Measurements from ENCODE around the gene C1QB. TPM values are rescaled to one million over a fixed set of nuclear protein-coding genes. Genes with fewer than 3 reads are reported as not detected.

The C1QB gene
- total and polyA plus RNA-seq, 4 donors = 93.9 to 335 (median 143) TPM

GRCh38 chr1:22628698-22629444, 24.2 kb upstream of the C1QB start:
- 44% methylated on average over 11 of the region's 11 CpGs for WGBS
- H3K27me3 ChIP-seq (ENCODE audit: control insufficient read depth in 4 of 4, insufficient read depth in 4 of 4, low read length in 3 of 4) = peaks cover 0 to 13% (median 5%) of the 10 kb centered on the region in 4 donors
- no peak overlapping the region for H3K4me3 ChIP-seq (ENCODE audit: low read depth in 1 of 3, low read length in 3 of 3)
- no peaks in the 10 kb centered on the region for H3K4me1 ChIP-seq (ENCODE audit: control insufficient read depth in 4 of 4, insufficient read depth in 4 of 4, low read length in 3 of 4)
- H3K27ac ChIP-seq (ENCODE audit: low read depth in 1 of 2, low read length in 2 of 2) = no peak overlapping the region
- no peak overlapping the region for H3K9ac ChIP-seq (ENCODE audit: low read depth in 1 of 2, low read length in 2 of 2)
- H3K36me3 ChIP-seq (ENCODE audit: control insufficient read depth in 4 of 4, insufficient read depth in 3 of 4, low read depth in 1 of 4, low read length in 3 of 4) = no peaks in the 10 kb centered on the region
- TF ChIP-seq MAX (IDR thresholded peaks at IDR 0.05) (no peak), RAD21 (IDR thresholded peaks at IDR 0.05) (no peak), JUND (IDR thresholded peaks at IDR 0.05) (no peak), CTCF (IDR thresholded peaks at IDR 0.05; ENCODE audit: low read depth, low read length, missing input control) (no peak), EGR1 (IDR thresholded peaks at IDR 0.05; ENCODE audit: low read depth in 2 of 2) (no peak), TAF1 (conservative IDR thresholded peaks at IDR 0.05) (no peak), HNF4G (IDR thresholded peaks at IDR 0.05) (no peak), ZBTB33 (IDR thresholded peaks at IDR 0.05) (no peak), REST (IDR thresholded peaks at IDR 0.05) (no peak), ATF3 (IDR thresholded peaks at IDR 0.05) (no peak), RXRA (IDR thresholded peaks at IDR 0.05) (no peak), GABPA (IDR thresholded peaks at IDR 0.05 in 1 of 2, conservative IDR thresholded peaks at IDR 0.05 in 1 of 2) (no peak), YY1 (IDR thresholded peaks at IDR 0.05) (no peak), FOXA1 (IDR thresholded peaks at IDR 0.05) (no peak), HNF4A (conservative IDR thresholded peaks at IDR 0.05) (no peak)
- H3K9me3 ChIP-seq (ENCODE audit: control insufficient read depth in 4 of 4, low read length in 3 of 4) = no peaks in the 10 kb centered on the region
- DNase-seq (ENCODE audit: low spot score) = no peak

Measured in liver (tissue), 9 donors.